ENCODE data around the gene CTTN.

GRCh38 chr11:70371241-70371640 lies 27.1 kb upstream of the CTTN start:
- no peak for TF ChIP-seq POLR2AphosphoS5 (IDR thresholded peaks at IDR 0.05; ENCODE audit: low read depth, low read length)
- TF ChIP-seq REST (IDR thresholded peaks at IDR 0.05; ENCODE audit: insufficient read depth in 1 of 2, low read depth in 2 of 2, low read length in 1 of 2) = no peak
- TF ChIP-seq, protein P1, sequence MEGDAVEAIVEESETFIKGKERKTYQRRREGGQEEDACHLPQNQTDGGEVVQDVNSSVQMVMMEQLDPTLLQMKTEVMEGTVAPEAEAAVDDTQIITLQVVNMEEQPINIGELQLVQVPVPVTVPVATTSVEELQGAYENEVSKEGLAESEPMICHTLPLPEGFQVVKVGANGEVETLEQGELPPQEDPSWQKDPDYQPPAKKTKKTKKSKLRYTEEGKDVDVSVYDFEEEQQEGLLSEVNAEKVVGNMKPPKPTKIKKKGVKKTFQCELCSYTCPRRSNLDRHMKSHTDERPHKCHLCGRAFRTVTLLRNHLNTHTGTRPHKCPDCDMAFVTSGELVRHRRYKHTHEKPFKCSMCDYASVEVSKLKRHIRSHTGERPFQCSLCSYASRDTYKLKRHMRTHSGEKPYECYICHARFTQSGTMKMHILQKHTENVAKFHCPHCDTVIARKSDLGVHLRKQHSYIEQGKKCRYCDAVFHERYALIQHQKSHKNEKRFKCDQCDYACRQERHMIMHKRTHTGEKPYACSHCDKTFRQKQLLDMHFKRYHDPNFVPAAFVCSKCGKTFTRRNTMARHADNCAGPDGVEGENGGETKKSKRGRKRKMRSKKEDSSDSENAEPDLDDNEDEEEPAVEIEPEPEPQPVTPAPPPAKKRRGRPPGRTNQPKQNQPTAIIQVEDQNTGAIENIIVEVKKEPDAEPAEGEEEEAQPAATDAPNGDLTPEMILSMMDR (IDR thresholded peaks at IDR 0.05) = no peak
- TF ChIP-seq TCF7L2 (IDR thresholded peaks at IDR 0.05; ENCODE audit: low read depth, low read length) = no peak

All from Panc1 (cell line).